Endothelial cell of umbilical vein (primary cell): ENCODE results near the gene KIFAP3. TPM values are rescaled to one million over a fixed set of nuclear protein-coding genes. Genes with fewer than 3 reads are reported as not detected.

Experiments used
- BruUV-seq: library from RNA; stranded (reverse); fragments of 400-500 nt; replicated peaks from 2 replicates; lab custom pipeline; 2021; lab: Mats Ljungman, UMichigan
- CTCF ChIA-PET: fragments of 300-600, 350-600 bp; sonication (Branson Sonifier 250); formaldehyde crosslinking; loops from one replicate; lab custom pipeline; 2021; ENCODE audit warnings: antibody characterized with exemption, inconsistent platforms; lab: Charles Lee
- POLR2A ChIA-PET: fragments of 300-600, 350-600 bp; sonication (Branson Sonifier 250); formaldehyde crosslinking; loops from one replicate; lab custom pipeline; 2021; ENCODE audit warnings: antibody characterized with exemption, inconsistent platforms; lab: Charles Lee
- DNase-seq: peaks from one replicate; pipeline ENCODE4 v3.0.0-alpha.2; 2011; ENCODE audit warnings: low read depth, low spot score
- FAIRE-seq: peaks from 2 replicates; lab custom pipeline; 2011; peaks lifted over from hg19 to GRCh38; lab: Jason Lieb, UNC
- H2AFZ ChIP-seq: 2 replicates; pipeline ENCODE4 v1.6.0; 2012; ENCODE audit warnings: low read depth, low read length, control low read depth, inconsistent platforms
- H3K27ac ChIP-seq: 2 replicates; pipeline ENCODE4 v1.5.1; 2011; ENCODE audit warnings: low read depth, mild to moderate bottlenecking, control low read depth, low read length, moderate library complexity; ENCODE audit not compliant: insufficient read depth
- H3K27me3 ChIP-seq, 2 experiments: 2 replicates each; pipeline versions ENCODE4 v1.6.0 to v1.6.1; 2011; ENCODE audit warnings: low read length in 2 of 2, mixed read lengths in 1 of 2; ENCODE audit not compliant: control insufficient read depth in 2 of 2, insufficient read depth in 2 of 2
- H3K36me3 ChIP-seq, 2 experiments: 2 replicates in 1 of 2; 3 replicates in 1 of 2; pipeline ENCODE4 v1.5.1; 2011; ENCODE audit warnings: low read length in 2 of 2, mild to moderate bottlenecking in 1 of 2, moderate library complexity in 1 of 2; ENCODE audit not compliant: control insufficient read depth in 2 of 2, insufficient read depth in 2 of 2; ENCODE audit errors: extremely low read depth in 1 of 2
- H3K4me1 ChIP-seq: 3 replicates; pipeline ENCODE4 v1.5.1; 2011; ENCODE audit warnings: mild to moderate bottlenecking, low read length; ENCODE audit not compliant: control insufficient read depth, insufficient read depth; ENCODE audit errors: extremely low read depth
- H3K4me2 ChIP-seq: 2 replicates; pipeline ENCODE4 v1.6.1; 2011; ENCODE audit warnings: low read length, control low read depth, mixed read lengths; ENCODE audit not compliant: insufficient read depth
- H3K4me3 ChIP-seq, 3 experiments: fragments of 200-600 bp in 1 of 3; sonication (generic), shearing (Covaris generic) in 1 of 3; replicated peaks in 1 of 3; 2 replicates each; pipeline ENCODE4 v1.5.1; 2011 to 2016; ENCODE audit warnings: control low read depth in 3 of 3, low read length in 3 of 3, mild to moderate bottlenecking in 2 of 3, inconsistent platforms in 1 of 3, low read depth in 1 of 3, moderate library complexity in 1 of 3; ENCODE audit not compliant: insufficient read depth in 1 of 3
- H3K79me2 ChIP-seq: 2 replicates; pipeline ENCODE4 v1.6.0; 2012; ENCODE audit warnings: low read length, inconsistent platforms; ENCODE audit not compliant: control insufficient read depth, insufficient read depth
- H3K9ac ChIP-seq: replicated peaks from 2 replicates; pipeline ENCODE3; 2011; ENCODE audit warnings: low read length, control low read depth; ENCODE audit not compliant: insufficient read depth; ENCODE audit errors: extremely low read depth
- H3K9me1 ChIP-seq: replicated peaks from 3 replicates; pipeline ENCODE4 v1.6.0; 2011; ENCODE audit warnings: mild to moderate bottlenecking, low read length; ENCODE audit not compliant: control insufficient read depth, insufficient read depth; ENCODE audit errors: extremely low read depth
- H3K9me3 ChIP-seq: replicated peaks from 2 replicates; pipeline ENCODE4 v1.5.1; 2012; ENCODE audit warnings: low read length, inconsistent platforms; ENCODE audit not compliant: control insufficient read depth, insufficient read depth
- H4K20me1 ChIP-seq: replicated peaks from 2 replicates; pipeline ENCODE3; 2011; ENCODE audit warnings: mild to moderate bottlenecking, low read length; ENCODE audit not compliant: control insufficient read depth, insufficient read depth; ENCODE audit errors: extremely low read depth
- FOS ChIP-seq: IDR thresholded peaks from 2 replicates; pipeline ENCODE4 v1.6.1; 2011; ENCODE audit warnings: mild to moderate bottlenecking, low read length, moderate library complexity, borderline replicate concordance; ENCODE audit not compliant: insufficient read depth
- GATA2 ChIP-seq: IDR thresholded peaks from 2 replicates; pipeline ENCODE4 v1.7.0; 2011; ENCODE audit warnings: low read depth, mild to moderate bottlenecking, moderate library complexity, mixed read lengths, low read length; ENCODE audit not compliant: insufficient read length, insufficient read depth
- MYC ChIP-seq: IDR thresholded peaks from one replicate; pipeline ENCODE4 v1.6.1; 2011; ENCODE audit warnings: mild to moderate bottlenecking, low read depth, low read length
- dilution Hi-C: fragments of 300-500 bp; cut with MboI; formaldehyde crosslinking; loops from one replicate; pipeline ENCODE4 v1.15.0; 2019; ENCODE audit warnings: low sequenced_read_pairs; ENCODE audit not compliant: extremely low pct_ligation_motif_present
- intact Hi-C: fragments of 100-400 bp; cut with micrococcal nuclease; formaldehyde crosslinking; loops from one replicate; pipeline ENCODE4 v1.10.0; 2022
- polyA plus RNA-seq, 4 experiments: library from polyadenylated mRNA; depleted of rRNA in 3 of 4; stranded (reverse) in 3 of 4; unstranded in 1 of 4; fragments of >200 nt; gene quantifications; 2 replicates each; pipeline versions ENCODE4 v1.2.1 to v1.2.3, GENCODE V29; 2011 to 2012; ENCODE audit warnings: missing spikeins in 1 of 4
- total RNA-seq: library from RNA; stranded (reverse); gene quantifications from 2 replicates; pipeline ENCODE4 v1.2.3, GENCODE V29; 2021

The KIFAP3 gene
- total and polyA plus RNA-seq, 2 donors (not counting 3 experiments of a cell fraction or from before 2014, with no cell fraction given), result 6.4 to 17.5 TPM

- Histone ChIP-seq H3K4me3 (no peak overlapping the region), H3K36me3 (no peaks in the 10 kb centered on the region), H3K4me2 (no peak overlapping the region), H3K27me3 (no peaks in the 10 kb centered on the region), H4K20me1 (no peaks in the 10 kb centered on the region), H3K4me1 (peaks cover 6% of the 10 kb centered on the region), H3K9ac (no peak overlapping the region), H3K27ac (no peak overlapping the region), H3K9me1 (no peaks in the 10 kb centered on the region), H3K79me2 (no peaks in the 10 kb centered on the region), H3K9me3 (no peaks in the 10 kb centered on the region), H2AFZ (no peak overlapping the region)
- dilution Hi-C loops, result no loop called here
- FAIRE-seq (peak; percentile 87), DNase-seq (peak; percentile 68)
- TF ChIP-seq GATA2 (peak; percentile 39), FOS (peak; percentile 36), MYC (no peak)
- ChIA-PET CTCF (interaction anchor here (1.2 kb wide), 1 partner anchor 15 kb away, joined by 3 read pairs; no protein-coding TSS in a partner anchor), POLR2A (no interaction called here)
- no TSS peak for BruUV-seq
- intact Hi-C loops, result loop anchor here (5.0 kb wide), 1 partner anchor 50 kb away; the partner anchor contains the start of gene SCYL3
These were observed 132.3 kb downstream of the KIFAP3 start for GRCh38 chr1:169941982-169942830.

- no peaks in the 10 kb centered on the region for H3K9me3 ChIP-seq
- no peak overlapping the region for H3K9ac ChIP-seq
- H4K20me1 ChIP-seq, result no peaks in the 10 kb centered on the region
- no TSS peak for BruUV-seq
- H2AFZ ChIP-seq, result no peak overlapping the region
- H3K36me3 ChIP-seq, result no peaks in the 10 kb centered on the region
- FAIRE-seq, result peak; percentile 63
- H3K79me2 ChIP-seq, result no peaks in the 10 kb centered on the region
- no peaks in the 10 kb centered on the region for H3K27me3 ChIP-seq
- dilution Hi-C loops, result no loop called here
- peaks cover 8% of the 10 kb centered on the region for H3K4me1 ChIP-seq
- H3K9me1 ChIP-seq, result peaks cover 2% of the 10 kb centered on the region
- DNase-seq, result peak; percentile 75
- H3K4me2 ChIP-seq, result peak overlapping the region; percentile 38
- ChIA-PET POLR2A (no interaction called here), CTCF (interaction anchor here (1.4 to 1.6 kb wide), 3 partner anchors 11 to 996 kb away, joined by 4 read pairs; no protein-coding TSS in a partner anchor)
- H3K27ac ChIP-seq, result no peak overlapping the region
- no peak overlapping the region for H3K4me3 ChIP-seq
- intact Hi-C loops, result no loop called here
- TF ChIP-seq GATA2 (peak; percentile 13), FOS (no peak)
These were observed 140.3 kb downstream of the KIFAP3 start for GRCh38 chr1:169933984-169934725.
